Keratinocyte (primary cell): ENCODE data around the gene SSR3. TPM values are rescaled to one million over a fixed set of nuclear protein-coding genes. Genes with fewer than 3 reads are reported as not detected.

Experiments used
- DNase-seq: peaks from one replicate; pipeline ENCODE4 v3.0.0-alpha.2; 2011; ENCODE audit warnings: low read depth, missing footprints, low spot score
- FAIRE-seq: peaks from 2 replicates; lab custom pipeline; 2011; peaks lifted over from hg19 to GRCh38; lab: Jason Lieb, UNC
- H2AFZ ChIP-seq: 2 replicates; pipeline ENCODE4 v1.6.0; 2012; ENCODE audit warnings: low read length, control low read depth, inconsistent platforms; ENCODE audit not compliant: control insufficient read depth
- H3K27ac ChIP-seq: 2 replicates; pipeline ENCODE4 v1.5.1; 2011; ENCODE audit warnings: low read length; ENCODE audit not compliant: control insufficient read depth, insufficient read depth
- H3K27me3 ChIP-seq: 3 replicates; pipeline ENCODE4 v1.6.0; 2011; ENCODE audit warnings: low read length; ENCODE audit not compliant: control insufficient read depth, insufficient read depth; ENCODE audit errors: extremely low read depth
- H3K36me3 ChIP-seq, 2 experiments: 2 replicates in 1 of 2; 3 replicates in 1 of 2; pipeline ENCODE4 v1.5.1; 2011; ENCODE audit warnings: low read length in 2 of 2, mild to moderate bottlenecking in 1 of 2; ENCODE audit not compliant: control insufficient read depth in 2 of 2, insufficient read depth in 2 of 2; ENCODE audit errors: extremely low read depth in 1 of 2
- H3K4me1 ChIP-seq: 3 replicates; pipeline ENCODE4 v1.5.1; 2011; ENCODE audit warnings: low read length; ENCODE audit not compliant: control insufficient read depth, insufficient read depth; ENCODE audit errors: extremely low read depth
- H3K4me2 ChIP-seq: 3 replicates; pipeline ENCODE4 v1.6.0; 2011; ENCODE audit warnings: low read depth, low read length; ENCODE audit not compliant: control insufficient read depth, insufficient read depth; ENCODE audit errors: extremely low read depth
- H3K4me3 ChIP-seq, 3 experiments: fragments of 200-600 bp in 1 of 3; sonication (generic) in 1 of 3; 2 replicates in 2 of 3; 3 replicates in 1 of 3; pipeline ENCODE4 v1.5.1; 2011 to 2016; ENCODE audit warnings: low read length in 3 of 3, mild to moderate bottlenecking in 3 of 3, control low read depth in 2 of 3, inconsistent platforms in 1 of 3, low read depth in 1 of 3, mixed read lengths in 1 of 3, mixed run types in 1 of 3, moderate library complexity in 1 of 3; ENCODE audit not compliant: control insufficient read depth in 2 of 3, insufficient read depth in 2 of 3; ENCODE audit errors: extremely low read depth in 1 of 3
- H3K79me2 ChIP-seq: 2 replicates; pipeline ENCODE4 v1.6.0; 2012; ENCODE audit warnings: low read length; ENCODE audit not compliant: control insufficient read depth, insufficient read depth
- H3K9ac ChIP-seq: 3 replicates; pipeline ENCODE4 v1.6.0; 2011; ENCODE audit warnings: low read length; ENCODE audit not compliant: control insufficient read depth, insufficient read depth; ENCODE audit errors: extremely low read depth
- H3K9me1 ChIP-seq: 3 replicates; pipeline ENCODE4 v1.6.0; 2011; ENCODE audit warnings: low read length; ENCODE audit not compliant: control insufficient read depth, insufficient read depth; ENCODE audit errors: extremely low read depth
- H3K9me3 ChIP-seq: 2 replicates; pipeline ENCODE4 v1.5.1; 2012; ENCODE audit warnings: low read depth, low read length; ENCODE audit not compliant: control insufficient read depth
- H4K20me1 ChIP-seq: 3 replicates; pipeline ENCODE4 v1.6.0; 2011; ENCODE audit warnings: low read length; ENCODE audit not compliant: control insufficient read depth, insufficient read depth; ENCODE audit errors: extremely low read depth
- EZH2 ChIP-seq: IDR thresholded peaks from one replicate; pipeline ENCODE4 v1.6.1; 2012; ENCODE audit warnings: inconsistent platforms, mild to moderate bottlenecking, low read length, moderate library complexity
- dilution Hi-C: fragments of 300-500 bp; cut with MboI; formaldehyde crosslinking; loops from one replicate; pipeline ENCODE4 v1.7.0; 2020; ENCODE audit warnings: low sequenced_read_pairs; ENCODE audit not compliant: extremely low pct_ligation_motif_present
- polyA plus RNA-seq, 5 experiments: library from polyadenylated mRNA; depleted of rRNA in 3 of 5; stranded (reverse) in 3 of 5; stranded (forward) in 1 of 5; unstranded in 1 of 5; fragments of >200 nt; gene quantifications; 1 replicate in 1 of 5; 2 replicates in 3 of 5; 3 replicates in 1 of 5; pipeline versions ENCODE4 v1.2.1 to v1.2.3, GENCODE V29; 2011 to 2012; ENCODE audit warnings: missing spikeins in 2 of 5, low read depth in 1 of 5, low replicate concordance in 1 of 5
- TF ChIP-seq, protein P1 (sequence below), 3 experiments: IDR thresholded peaks in 1 of 3; conservative IDR thresholded peaks in 1 of 3; optimal IDR thresholded peaks in 1 of 3; 2 replicates in 2 of 3; 3 replicates in 1 of 3; pipeline versions ENCODE3 to v1.5.1; 2011; ENCODE audit warnings: low read length in 3 of 3, mild to moderate bottlenecking in 3 of 3, moderate library complexity in 2 of 3, control low read depth in 1 of 3, inconsistent platforms in 1 of 3; ENCODE audit not compliant: insufficient read depth in 2 of 3; ENCODE audit errors: extremely low read depth in 1 of 3

Gene SSR3
- polyA plus RNA-seq, 1 donor (not counting 4 experiments of a cell fraction or from before 2014, with no cell fraction given) = 378 TPM

DNA sequence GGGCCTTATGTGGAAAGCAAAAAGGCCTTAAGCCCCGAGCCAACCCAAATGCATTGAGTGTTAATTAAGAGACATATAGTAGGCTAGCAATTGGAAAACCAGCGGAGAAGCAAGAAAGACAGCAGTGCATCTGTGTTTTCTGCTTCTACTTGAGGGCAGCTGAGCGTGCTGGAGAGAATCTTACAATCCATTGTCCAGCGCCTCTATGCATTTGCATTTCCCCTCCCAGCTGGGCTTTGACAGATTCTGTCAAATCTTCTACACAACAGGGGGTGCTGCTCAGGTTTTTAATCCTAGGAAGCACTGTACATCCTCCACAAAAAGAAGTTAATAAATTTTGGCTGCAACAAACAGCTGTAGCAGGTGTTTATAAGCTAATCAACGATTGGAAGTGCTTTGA, 23.9 kb downstream of the SSR3 start:
- no peak for TF ChIP-seq EZH2
- TF ChIP-seq, protein P1, sequence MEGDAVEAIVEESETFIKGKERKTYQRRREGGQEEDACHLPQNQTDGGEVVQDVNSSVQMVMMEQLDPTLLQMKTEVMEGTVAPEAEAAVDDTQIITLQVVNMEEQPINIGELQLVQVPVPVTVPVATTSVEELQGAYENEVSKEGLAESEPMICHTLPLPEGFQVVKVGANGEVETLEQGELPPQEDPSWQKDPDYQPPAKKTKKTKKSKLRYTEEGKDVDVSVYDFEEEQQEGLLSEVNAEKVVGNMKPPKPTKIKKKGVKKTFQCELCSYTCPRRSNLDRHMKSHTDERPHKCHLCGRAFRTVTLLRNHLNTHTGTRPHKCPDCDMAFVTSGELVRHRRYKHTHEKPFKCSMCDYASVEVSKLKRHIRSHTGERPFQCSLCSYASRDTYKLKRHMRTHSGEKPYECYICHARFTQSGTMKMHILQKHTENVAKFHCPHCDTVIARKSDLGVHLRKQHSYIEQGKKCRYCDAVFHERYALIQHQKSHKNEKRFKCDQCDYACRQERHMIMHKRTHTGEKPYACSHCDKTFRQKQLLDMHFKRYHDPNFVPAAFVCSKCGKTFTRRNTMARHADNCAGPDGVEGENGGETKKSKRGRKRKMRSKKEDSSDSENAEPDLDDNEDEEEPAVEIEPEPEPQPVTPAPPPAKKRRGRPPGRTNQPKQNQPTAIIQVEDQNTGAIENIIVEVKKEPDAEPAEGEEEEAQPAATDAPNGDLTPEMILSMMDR (optimal IDR thresholded peaks at IDR 0.05 in 1 of 3, IDR thresholded peaks at IDR 0.05 in 1 of 3, conservative IDR thresholded peaks at IDR 0.05 in 1 of 3; ENCODE audit: extremely low read depth in 1 of 3, insufficient read depth in 2 of 3, low read length in 3 of 3) = no peak
- no peaks in the 10 kb centered on the region for H3K9me1 ChIP-seq
- no peaks in the 10 kb centered on the region for H4K20me1 ChIP-seq
- DNase-seq (no peak), FAIRE-seq (no peak)
- no peak overlapping the region for H3K4me2 ChIP-seq
- H3K27me3 ChIP-seq = no peaks in the 10 kb centered on the region
- dilution Hi-C loops = no loop called here
- H3K79me2 ChIP-seq = no peaks in the 10 kb centered on the region
- no peak overlapping the region for H3K27ac ChIP-seq
- no peaks in the 10 kb centered on the region for H3K36me3 ChIP-seq
- H3K9ac ChIP-seq = no peak overlapping the region
- no peak overlapping the region for H3K4me3 ChIP-seq
- peaks cover 8% of the 10 kb centered on the region for H3K4me1 ChIP-seq
- H2AFZ ChIP-seq = no peak overlapping the region
- no peaks in the 10 kb centered on the region for H3K9me3 ChIP-seq

DNA sequence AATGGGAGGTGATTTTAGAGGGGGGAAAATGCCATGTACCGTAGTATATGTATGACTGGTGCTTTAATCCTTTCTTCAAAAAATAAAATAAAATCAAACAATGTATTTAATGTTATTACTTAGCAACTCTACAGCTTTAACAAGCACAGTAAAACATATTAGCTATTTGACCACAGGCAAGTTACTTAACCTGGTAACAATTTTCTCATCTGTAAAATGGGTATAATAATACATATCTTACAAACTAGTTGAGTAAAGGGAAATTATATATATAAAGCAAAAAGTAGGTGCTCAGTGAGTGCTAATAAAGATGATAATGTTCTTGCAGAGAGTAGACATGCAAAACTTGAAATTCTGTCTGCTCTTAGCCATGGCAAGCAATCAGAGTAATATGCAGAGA, 27.9 kb downstream of the SSR3 start:
- DNase-seq (no peak), FAIRE-seq (no peak)
- TF ChIP-seq, protein P1 (optimal IDR thresholded peaks at IDR 0.05 in 1 of 3, IDR thresholded peaks at IDR 0.05 in 1 of 3, conservative IDR thresholded peaks at IDR 0.05 in 1 of 3; ENCODE audit: extremely low read depth in 1 of 3, insufficient read depth in 2 of 3, low read length in 3 of 3) = no peak
- no peak for TF ChIP-seq EZH2
- Histone ChIP-seq H3K4me3 (no peak overlapping the region), H4K20me1 (no peaks in the 10 kb centered on the region), H3K9me1 (no peaks in the 10 kb centered on the region), H3K9me3 (no peaks in the 10 kb centered on the region), H3K4me1 (peaks cover 3% of the 10 kb centered on the region), H3K9ac (no peak overlapping the region), H3K36me3 (no peaks in the 10 kb centered on the region), H3K27me3 (no peaks in the 10 kb centered on the region), H3K27ac (no peak overlapping the region), H2AFZ (no peak overlapping the region), H3K4me2 (no peak overlapping the region), H3K79me2 (no peaks in the 10 kb centered on the region)
- dilution Hi-C loops = no loop called here
